GM21737 (cell line): ENCODE measurements around the gene KLRB1.
A peak's percentile ranks its signal among the peaks of the same experiment; 100 is the strongest.
"Not testable (repeated sequence)": the region's sequence is repeated elsewhere in the genome, so short reads cannot be mapped to it uniquely, and the experiment has no call there.

ENCODE experiments used
- ATAC-seq: cut with Tn5 transposase; IDR thresholded peaks from one replicate; pipeline ENCODE4 v1.9.1; 2021; ENCODE audit warnings: mild to moderate bottlenecking, moderate library complexity; ENCODE audit not compliant: unreplicated experiment

The KLRB1 gene

DNA sequence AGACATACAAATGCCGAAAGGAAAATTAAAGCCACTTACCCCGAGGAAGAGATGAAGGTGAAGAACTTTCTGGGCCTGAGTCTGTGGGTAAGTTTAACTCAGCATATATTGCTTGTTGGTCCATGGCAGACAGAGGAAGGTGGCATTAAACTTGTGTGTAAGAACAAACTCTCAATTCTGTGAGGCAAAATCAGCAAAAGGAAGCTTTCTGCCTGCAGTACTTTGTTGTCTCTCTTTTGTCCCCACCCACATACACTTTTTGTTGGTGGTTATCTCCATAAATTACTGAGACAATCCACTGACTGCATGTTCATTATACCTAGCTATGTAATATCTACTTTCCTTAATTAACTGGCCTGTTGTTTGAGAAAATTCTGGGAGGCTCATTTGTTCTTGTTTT lies at the start of gene KLRB1:
KLRB1 (minus strand) TSS at position 201 of the 400 bp plus-strand sequence; CDS start at position 124, 77 bp downstream.
- ATAC-seq = no peak

DNA sequence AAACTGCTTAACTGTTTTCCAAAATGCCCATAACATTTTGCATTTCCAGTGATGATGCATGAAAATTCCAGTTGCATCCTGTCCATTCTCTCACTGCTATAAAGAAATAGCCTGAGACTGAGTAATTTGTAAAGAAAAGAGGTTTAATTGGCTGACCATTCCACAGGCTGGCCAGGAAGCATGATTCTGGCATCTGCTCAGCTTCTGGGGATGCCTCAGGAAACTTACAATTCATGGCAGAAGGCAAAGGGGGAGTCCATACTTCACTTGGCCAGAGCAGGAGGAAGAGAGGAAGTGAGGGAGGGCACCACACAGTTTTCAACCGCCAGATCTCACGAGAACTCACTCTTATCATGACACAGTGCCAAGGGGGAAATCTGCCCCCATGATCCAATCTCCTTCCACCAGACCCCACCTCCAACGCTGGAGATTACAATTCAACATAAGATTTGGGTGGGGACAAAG lies 43.6 kb upstream of the KLRB1 start:
- ATAC-seq = no peak

DNA sequence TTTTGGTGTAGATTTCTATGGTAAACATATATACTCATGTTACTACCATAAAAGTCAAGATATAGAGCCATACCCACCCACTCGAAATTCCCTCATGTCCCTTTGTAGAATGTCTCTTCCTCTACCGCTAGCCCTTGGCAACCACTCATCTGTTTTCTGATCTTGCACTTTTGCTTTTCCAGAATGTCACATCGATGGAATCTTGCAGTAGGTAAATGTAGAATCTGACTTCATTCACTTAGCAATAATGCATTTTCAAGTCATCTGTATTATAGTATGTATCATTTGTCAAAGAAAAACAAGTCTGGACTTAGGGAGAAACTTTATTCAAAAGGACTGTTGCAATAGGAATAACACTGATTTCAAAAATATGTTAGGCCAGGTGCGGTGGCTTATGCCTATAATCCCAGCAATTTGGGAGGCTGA lies 42.4 kb upstream of the KLRB1 start:
- ATAC-seq = no peak

DNA sequence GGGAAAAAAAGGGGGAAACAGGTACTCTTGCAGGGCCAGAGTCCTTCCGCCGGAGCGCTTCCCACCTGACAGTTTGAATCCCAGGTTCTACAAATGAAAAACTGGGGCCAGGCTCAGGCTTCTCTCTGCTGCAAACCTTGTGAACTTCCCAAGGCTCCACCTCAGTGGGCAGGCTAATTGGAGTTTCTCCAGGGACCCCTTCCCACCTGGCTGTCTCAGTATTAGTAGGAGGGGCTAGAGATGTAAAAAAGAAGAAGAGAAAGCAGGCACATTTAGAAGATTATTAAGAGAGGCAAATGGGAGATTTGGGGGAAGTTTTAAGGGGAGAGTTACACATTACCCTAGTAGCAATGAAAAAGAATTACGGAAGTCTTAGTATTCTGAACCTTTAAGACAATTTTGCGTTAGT lies 41.8 kb upstream of the KLRB1 start:
- ATAC-seq = no peak

DNA sequence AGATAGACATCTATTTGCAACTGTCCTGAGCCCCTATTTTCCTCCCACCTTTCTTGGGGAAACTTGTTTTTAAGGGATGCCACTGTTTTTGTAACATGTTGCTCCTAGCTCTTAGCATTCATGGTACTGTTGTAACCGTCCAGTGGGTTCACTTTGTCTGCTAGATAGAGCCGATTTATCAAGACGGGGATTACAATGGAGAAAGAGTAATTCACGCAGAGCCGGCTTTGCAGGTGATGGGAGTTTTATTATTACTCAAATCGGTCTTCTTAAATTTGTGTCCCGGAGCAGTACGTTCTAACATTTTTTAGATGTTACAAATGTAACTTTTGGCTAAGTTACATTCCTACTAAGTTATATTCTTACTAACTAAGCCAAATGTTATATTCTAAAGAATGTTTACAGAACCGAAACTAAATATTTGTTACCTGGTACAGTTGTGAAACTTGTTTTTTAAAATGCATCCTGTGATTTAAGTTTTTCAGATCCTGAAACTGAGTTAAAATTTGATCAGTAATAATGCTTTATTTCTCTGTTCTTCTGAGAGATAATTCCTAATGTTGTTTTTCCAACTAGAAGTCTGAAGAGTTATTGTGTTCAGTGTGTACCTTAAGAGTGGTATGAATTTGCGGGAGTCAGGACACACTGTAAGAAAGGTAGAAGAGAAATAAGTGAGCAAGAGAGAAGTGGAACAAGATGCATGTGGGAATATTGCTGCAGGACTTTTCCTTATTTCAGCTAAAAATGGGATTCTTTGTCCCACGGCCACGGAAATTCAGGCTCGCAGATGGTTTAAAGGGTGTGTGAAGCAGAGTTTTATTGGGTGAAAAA lies 41.2 kb upstream of the KLRB1 start:
- no peak for ATAC-seq

DNA sequence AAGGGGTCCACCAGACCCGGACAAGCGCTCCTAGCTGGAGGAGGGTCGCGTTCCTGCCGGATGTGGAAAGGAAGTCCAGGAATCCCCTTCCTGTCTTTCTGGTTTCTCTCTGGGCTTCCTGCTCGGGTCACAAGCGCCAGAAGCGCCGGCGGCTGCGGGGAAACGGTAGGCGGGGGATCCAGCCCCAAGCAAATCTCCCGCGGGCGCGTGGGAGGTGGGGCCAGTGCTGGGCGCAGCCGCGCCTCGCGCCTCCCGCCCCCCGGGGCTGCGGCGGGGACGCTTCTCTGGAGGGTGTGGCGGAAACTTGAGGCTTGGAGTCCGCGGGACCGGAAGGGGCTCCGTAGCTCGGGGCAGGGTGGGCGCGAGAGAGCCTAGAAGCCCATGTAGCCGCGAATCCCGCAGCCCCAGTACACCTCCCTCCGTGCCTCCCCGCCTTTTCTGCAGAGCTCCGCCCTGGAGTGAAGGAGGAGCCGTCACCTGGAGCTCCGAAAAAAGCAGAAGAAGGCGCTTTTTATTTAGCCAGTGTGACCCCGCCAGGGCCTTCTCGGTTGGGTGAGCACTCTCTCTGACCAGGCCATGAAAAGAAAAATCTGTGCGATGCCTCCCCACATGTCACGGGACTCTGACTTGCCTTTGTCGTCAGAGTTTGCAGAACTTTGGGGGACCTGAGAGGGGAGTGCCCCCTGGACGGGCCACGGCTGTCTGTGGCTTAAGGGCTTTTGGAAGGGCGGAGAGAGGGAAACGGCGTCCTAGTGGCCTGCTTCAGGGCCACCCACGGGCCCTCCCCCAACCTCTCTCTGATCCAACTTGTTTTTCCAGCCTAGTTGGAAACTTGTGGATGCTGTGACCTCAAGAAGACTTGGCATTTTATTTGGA lies 40.3 kb upstream of the KLRB1 start:
- peak; percentile 56 for ATAC-seq

DNA sequence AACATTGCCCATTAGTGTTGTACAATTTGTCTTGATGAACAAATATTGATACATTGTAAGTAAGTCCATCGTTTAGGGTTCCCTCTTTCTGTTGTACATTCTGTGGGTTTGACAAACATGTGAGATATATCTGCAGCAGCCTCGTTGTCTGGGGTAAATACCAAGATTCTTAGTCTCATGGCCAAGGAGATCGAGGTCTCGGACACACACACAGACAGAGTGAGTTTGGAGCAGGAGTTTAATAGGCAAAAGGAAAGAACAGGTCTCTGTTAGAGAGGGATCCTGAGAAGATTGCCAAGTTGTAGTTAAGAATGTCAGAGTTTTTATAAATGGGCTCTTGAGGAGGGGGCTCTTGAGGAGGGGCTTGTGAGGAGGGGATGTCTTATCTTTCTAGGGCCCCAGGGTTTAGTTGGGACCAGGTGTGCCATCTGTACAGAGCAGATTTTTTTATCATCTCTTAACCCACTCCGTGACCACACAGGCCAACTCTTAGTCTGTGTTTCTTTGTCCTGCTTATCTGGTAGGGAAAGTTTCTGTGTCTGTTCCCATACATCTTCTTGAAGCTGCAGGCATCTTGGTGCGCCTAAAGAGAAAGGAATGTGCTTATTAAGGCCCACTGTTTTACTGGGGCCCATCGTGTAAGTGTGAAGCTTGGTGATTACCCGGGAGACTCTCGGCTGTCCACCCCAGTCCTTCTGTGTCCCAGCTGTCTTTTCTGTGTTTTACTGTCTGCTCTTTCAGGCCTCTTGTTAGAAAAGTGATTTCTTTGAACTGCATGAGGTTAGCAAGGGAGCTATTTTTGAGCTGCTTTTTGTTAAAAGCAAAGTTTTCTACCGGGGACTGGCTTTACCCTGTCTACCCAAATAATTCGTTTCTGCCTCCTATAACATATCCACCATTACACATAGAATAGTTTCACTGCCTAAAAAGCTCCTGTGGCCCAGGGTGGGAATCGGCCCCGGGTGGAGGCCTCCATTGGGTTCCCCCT lies 39.4 kb upstream of the KLRB1 start:
- no peak for ATAC-seq

DNA sequence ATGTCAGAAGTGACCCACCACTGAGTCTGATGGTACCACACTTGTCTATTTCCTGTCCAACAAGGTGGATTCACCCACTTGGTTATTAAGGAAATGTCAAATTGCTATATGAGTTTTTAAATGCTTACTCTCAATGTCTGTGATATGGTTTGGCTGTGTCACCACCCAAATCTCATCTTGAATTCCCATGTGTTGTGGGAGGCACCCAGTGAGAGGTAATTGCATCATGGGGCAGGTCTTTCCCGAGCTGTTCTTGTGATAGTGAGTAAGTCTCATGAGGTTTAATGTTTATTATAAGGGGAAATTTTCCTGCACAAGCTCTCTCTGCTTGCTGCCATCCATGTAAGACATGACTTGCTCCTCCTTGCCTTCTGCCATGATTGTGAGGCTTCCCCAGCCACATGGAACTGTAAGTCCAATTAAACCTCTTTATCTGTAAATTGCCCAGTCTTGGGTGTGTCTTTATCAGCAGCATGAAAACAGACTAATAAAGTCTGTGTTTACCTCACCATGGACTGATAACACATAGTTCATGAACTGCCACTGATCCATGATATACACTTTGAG lies 37.4 kb upstream of the KLRB1 start:
- not testable (repeated sequence) for ATAC-seq

DNA sequence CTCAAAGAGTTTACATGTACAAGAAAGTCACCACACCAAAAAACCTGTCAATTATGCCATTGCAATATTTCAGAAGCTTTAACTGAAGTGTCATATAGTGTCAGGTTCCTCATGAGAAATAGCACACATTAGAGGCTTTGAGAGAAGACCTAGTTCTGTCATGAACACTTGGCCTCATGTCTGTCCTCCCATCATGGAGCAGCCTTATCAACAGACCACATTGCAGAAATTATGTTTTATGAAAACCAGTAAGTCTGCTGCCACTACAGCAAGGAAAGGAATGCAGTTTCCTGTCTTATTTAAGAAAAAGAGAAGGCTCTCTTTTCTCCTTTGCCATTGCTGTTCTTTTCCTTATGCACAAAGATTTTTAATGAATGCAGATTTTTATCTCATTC lies 35.5 kb upstream of the KLRB1 start:
- no peak for ATAC-seq

DNA sequence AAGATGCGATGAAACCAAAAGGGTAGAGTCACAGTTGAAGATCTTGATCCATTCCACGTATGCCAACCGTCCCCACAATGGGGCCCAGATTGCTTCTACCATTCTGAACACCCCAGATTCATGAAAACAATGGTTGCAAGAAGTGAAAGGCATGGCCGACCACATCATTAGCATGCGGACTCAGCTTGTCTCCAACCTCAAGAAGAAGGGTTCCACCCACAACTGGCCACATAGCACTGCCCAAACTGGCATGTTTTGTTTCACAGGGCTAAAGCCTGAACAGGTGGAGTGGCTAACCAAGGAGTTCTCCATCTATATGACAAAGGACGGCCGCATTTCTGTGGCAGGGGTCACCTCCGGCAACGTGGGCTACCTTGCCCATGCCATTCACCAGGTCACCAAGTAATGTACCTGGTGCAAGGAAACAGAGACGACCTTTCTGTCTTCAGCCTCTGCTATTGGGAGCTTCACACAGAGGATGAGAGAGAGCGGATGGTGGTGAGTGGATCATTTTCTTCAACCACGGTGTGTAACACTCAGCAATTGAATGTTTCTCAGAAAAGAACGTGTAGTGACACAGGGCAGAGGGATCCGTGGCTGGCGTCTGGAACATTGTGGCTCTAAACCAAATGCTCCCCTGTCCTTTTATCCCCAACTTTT lies 35.0 kb upstream of the KLRB1 start:
- no peak for ATAC-seq

DNA sequence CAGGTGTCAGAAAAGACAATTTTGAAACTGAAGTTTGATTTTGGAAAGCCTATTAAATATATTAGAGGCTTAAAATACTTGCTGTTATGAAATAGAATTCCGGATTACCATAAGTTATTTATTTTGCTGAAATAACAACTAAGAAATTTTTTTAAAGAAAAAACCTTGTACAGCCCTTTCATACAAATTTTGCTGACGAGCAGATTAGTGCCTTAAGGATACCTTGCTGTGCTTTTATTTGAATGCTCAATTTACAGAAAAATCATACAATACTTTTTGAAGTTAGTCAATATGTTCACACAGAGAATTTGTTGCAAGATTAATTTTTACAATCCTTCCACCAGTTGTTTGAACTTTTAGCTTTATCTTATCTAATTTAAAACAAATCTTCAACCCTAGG lies 32.3 kb upstream of the KLRB1 start:
- ATAC-seq = no peak

DNA sequence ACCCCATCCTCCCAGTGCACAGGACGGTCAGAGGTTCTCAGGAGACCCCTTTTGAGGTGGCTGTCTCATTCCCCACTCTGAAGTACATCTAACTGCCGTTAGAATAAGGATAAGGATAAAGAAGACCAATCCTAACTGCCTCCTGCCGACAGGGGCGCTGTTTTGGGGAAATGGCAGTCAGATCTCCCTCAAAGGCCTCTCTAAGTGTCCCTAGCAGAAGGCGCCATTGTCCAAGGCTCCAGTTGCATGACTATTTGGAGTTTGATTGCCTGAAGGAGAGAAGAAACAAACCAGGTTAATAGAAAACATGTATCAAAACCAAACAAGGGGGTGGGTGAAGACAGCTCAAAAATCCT lies 29.1 kb upstream of the KLRB1 start:
- ATAC-seq = no peak

DNA sequence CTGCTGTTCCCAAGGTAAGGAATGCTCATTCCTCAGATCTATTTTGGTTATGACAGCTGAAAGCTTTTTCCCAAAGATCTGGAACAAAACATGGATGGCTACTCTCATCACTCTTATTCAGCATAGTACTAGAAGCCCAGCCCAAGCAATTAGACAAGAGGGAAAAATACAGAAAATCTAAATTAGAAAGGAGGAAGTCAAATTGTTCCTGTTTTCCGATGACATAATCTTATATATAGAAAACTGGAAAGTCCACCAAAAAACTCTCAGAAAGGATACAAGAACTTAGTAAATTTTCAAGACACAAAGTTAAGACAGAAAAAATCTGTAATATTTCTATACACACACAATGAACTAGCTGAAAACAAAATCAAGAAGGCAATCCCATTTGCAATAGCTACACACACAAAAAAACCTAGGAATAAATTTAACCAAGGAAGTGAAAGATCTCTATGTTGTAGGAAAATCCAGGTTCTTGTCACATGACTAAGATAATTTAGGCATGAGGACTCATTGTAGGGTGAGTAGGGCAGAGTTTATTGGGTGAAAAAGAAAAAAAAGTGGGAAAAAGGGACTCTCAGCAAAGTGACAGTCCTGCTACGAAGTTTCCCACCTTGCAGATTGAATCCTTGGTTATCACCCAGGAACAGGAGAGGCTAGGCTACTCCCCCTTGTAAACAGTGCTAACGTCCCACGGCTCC lies 28.6 kb upstream of the KLRB1 start:
- ATAC-seq = no peak

DNA sequence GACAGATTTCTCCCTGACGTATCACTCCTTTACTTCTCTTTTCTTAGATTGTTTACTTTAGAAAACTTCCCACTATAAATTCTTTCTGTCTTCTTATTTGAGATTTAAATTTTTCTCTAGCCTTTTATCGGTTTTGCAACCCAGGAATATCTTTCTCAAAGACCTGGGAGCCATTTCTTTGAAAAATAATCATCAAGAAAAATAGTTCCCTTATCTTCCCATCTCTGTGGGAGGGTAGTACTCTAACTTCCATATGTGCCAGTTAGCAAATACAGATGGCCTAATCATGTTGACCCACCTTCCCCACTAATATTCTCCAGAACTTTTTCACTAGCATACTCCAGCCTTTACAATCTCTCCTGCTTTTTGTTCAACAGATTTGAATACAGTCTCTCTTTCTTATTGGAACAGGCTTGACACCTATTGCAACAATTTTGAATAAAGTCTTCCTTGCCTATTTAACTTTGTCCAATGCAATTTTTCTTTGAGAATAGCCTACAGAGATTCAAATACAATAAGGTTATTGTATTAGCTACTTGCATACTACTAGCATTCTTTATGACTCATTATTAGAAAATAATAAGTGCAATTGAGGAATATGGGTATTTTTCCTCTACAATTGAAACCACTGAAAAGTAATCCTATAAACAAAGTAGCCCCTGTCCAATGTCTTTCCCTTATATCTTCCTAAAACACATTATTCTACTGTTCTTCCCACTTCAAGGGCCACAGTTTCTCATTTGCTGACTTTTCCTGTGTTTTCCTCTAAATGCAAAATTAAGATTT lies 27.4 kb upstream of the KLRB1 start:
- ATAC-seq = no peak

DNA sequence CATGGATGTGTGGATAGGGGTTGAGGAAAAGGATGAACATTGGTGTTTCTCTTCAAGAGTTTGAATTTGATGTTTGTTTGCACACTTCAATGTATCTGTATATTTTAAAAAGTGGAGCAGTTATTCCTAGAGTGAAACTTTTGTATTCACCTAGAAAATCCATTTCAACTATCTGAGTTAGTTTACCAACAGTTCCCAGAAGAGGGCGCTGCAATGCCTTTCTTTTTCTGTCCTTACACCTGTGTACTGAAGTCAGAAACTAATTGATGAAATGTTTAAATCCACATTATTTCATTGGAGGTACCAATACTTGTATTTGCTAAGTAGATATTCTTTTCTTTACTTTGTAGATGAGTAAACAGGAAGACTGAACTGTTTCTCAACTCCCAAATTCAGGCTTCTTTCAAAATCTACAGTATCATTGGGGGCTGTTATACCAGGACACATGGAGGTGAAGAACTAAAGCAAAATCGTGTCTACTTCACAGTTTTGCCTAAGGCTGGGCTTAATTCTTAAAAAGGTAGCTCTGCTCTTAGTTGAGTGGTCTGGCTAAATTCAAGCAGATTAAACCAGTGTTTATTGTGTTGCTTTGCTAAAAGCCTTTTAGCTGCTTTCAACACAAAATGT lies 26.6 kb upstream of the KLRB1 start:
- no peak for ATAC-seq

DNA sequence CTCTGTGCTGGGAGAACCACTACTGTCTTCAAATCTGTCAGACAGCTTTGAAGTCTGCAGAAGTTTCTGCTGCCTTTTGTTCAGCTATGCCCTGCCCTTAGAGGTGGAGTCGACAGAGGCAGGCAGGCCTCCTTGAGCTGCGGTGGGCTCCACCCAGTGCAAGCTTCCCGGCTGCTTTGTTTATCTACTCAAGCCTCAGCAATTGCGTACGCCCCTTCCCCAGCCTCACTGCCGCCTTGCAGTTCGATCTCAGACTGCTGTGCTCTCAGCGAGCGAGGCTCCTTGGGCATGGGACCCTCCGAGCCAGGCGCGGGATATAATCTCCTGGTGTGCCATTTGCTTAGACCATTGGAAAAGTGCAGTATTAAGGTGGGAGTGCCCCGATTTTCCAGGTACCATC lies 25.1 kb upstream of the KLRB1 start:
- ATAC-seq = no peak

DNA sequence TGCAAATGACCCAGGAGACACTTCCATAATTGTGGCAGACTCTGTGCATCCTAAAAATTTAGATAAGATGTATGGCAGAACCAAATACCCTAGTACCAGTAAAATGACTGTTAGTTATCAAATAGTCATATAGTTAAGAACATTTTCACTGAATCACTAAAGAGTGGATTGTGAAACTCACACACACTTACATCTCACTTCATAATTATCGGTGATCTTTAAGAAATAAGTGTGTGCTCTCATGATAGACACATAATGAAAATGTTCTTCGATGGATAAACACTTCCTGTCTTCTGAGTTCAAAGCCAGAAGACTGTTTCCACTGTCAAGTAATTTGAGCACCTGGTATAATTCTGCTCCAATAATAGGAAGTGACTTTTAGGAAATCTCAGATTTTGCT lies 19.1 kb upstream of the KLRB1 start:
- ATAC-seq = no peak

DNA sequence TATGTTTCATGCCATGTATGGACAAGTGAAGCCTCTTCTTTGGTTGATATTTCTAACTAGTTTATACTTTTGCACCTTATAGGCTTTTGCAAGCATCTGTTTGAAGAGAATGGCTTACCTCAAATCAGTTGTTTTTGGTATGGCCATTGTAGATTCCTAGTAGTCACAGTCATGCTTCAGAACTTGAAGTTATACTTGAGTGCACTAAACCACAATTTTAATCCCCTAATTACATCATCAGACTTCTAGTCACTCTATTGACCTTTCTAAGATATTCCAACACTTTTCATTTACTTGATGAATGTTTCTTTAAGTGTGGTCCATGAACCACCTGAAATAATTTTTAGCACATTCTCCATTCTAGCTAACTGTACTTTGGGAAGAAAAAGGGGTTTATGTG lies 18.6 kb upstream of the KLRB1 start:
- ATAC-seq = no peak
